ENCODE data around the gene ZCCHC7. TPM values are rescaled to one million over a fixed set of nuclear protein-coding genes. Genes with fewer than 3 reads are reported as not detected.
A peak's percentile ranks its signal among the peaks of the same experiment; 100 is the strongest.
"Not testable (repeated sequence)": the region's sequence is repeated elsewhere in the genome, so short reads cannot be mapped to it uniquely, and the experiment has no call there.

ZCCHC7 gene
- total and polyA plus RNA-seq, 4 donors: 3.3 to 9.7 (median 7.6) TPM

GRCh38 chr9:37079370-37080164 lies 40.8 kb upstream of the ZCCHC7 start:
- Histone ChIP-seq H3K9ac (ENCODE audit: low read depth in 1 of 2, low read length in 2 of 2) (peak overlapping the region; percentile 18 to 52), H3K27ac (ENCODE audit: low read depth in 1 of 2, low read length in 2 of 2) (peak overlapping the region; percentile 71 to 90), H3K4me3 (ENCODE audit: low read depth in 1 of 3, low read length in 3 of 3) (peak overlapping the region; percentile 84 to 95 (median 89)), H3K27me3 (ENCODE audit: control insufficient read depth in 4 of 4, insufficient read depth in 4 of 4, low read length in 3 of 4) (no peaks in the 10 kb centered on the region), H3K36me3 (ENCODE audit: control insufficient read depth in 4 of 4, insufficient read depth in 3 of 4, low read depth in 1 of 4, low read length in 3 of 4) (no peaks in the 10 kb centered on the region), H3K9me3 (ENCODE audit: control insufficient read depth in 4 of 4, low read length in 3 of 4) (peaks cover 0 to 4% (median under 1%) of the 10 kb centered on the region in 4 donors), H3K4me1 (ENCODE audit: control insufficient read depth in 4 of 4, insufficient read depth in 4 of 4, low read length in 3 of 4) (peaks cover 0 to 21% (median 4%) of the 10 kb centered on the region in 4 donors)
- WGBS: 2% methylated on average over 63 of the region's 63 CpGs
- DNase-seq (ENCODE audit: low spot score): peak; percentile 90
- peak; percentile 12 to 83 for TF ChIP-seq GABPA (IDR thresholded peaks at IDR 0.05 in 1 of 2, conservative IDR thresholded peaks at IDR 0.05 in 1 of 2)
- peak; percentile 43 for TF ChIP-seq YY1 (IDR thresholded peaks at IDR 0.05)
- peak in 1 of 2 donors; percentile 13 for TF ChIP-seq HNF4A (conservative IDR thresholded peaks at IDR 0.05)
- TF ChIP-seq, protein P1, sequence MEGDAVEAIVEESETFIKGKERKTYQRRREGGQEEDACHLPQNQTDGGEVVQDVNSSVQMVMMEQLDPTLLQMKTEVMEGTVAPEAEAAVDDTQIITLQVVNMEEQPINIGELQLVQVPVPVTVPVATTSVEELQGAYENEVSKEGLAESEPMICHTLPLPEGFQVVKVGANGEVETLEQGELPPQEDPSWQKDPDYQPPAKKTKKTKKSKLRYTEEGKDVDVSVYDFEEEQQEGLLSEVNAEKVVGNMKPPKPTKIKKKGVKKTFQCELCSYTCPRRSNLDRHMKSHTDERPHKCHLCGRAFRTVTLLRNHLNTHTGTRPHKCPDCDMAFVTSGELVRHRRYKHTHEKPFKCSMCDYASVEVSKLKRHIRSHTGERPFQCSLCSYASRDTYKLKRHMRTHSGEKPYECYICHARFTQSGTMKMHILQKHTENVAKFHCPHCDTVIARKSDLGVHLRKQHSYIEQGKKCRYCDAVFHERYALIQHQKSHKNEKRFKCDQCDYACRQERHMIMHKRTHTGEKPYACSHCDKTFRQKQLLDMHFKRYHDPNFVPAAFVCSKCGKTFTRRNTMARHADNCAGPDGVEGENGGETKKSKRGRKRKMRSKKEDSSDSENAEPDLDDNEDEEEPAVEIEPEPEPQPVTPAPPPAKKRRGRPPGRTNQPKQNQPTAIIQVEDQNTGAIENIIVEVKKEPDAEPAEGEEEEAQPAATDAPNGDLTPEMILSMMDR (IDR thresholded peaks at IDR 0.05; ENCODE audit: low read depth, low read length, missing input control): no peak
- TF ChIP-seq HNF4G (IDR thresholded peaks at IDR 0.05): no peak
- TF ChIP-seq JUND (IDR thresholded peaks at IDR 0.05): no peak
- TF ChIP-seq, protein P2, sequence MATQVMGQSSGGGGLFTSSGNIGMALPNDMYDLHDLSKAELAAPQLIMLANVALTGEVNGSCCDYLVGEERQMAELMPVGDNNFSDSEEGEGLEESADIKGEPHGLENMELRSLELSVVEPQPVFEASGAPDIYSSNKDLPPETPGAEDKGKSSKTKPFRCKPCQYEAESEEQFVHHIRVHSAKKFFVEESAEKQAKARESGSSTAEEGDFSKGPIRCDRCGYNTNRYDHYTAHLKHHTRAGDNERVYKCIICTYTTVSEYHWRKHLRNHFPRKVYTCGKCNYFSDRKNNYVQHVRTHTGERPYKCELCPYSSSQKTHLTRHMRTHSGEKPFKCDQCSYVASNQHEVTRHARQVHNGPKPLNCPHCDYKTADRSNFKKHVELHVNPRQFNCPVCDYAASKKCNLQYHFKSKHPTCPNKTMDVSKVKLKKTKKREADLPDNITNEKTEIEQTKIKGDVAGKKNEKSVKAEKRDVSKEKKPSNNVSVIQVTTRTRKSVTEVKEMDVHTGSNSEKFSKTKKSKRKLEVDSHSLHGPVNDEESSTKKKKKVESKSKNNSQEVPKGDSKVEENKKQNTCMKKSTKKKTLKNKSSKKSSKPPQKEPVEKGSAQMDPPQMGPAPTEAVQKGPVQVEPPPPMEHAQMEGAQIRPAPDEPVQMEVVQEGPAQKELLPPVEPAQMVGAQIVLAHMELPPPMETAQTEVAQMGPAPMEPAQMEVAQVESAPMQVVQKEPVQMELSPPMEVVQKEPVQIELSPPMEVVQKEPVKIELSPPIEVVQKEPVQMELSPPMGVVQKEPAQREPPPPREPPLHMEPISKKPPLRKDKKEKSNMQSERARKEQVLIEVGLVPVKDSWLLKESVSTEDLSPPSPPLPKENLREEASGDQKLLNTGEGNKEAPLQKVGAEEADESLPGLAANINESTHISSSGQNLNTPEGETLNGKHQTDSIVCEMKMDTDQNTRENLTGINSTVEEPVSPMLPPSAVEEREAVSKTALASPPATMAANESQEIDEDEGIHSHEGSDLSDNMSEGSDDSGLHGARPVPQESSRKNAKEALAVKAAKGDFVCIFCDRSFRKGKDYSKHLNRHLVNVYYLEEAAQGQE (IDR thresholded peaks at IDR 0.05): peak; percentile 24
- TF ChIP-seq NR2F2 (IDR thresholded peaks at IDR 0.05): no peak
- no peak for TF ChIP-seq FOXA1 (IDR thresholded peaks at IDR 0.05)
- no peak for TF ChIP-seq FOXA2 (IDR thresholded peaks at IDR 0.05)
- peak; percentile 46 to 47 for TF ChIP-seq RXRA (IDR thresholded peaks at IDR 0.05)
- TF ChIP-seq EGR1 (IDR thresholded peaks at IDR 0.05; ENCODE audit: low read depth in 2 of 2): peak in 1 of 2 donors; percentile 43
- TF ChIP-seq, protein P3, sequence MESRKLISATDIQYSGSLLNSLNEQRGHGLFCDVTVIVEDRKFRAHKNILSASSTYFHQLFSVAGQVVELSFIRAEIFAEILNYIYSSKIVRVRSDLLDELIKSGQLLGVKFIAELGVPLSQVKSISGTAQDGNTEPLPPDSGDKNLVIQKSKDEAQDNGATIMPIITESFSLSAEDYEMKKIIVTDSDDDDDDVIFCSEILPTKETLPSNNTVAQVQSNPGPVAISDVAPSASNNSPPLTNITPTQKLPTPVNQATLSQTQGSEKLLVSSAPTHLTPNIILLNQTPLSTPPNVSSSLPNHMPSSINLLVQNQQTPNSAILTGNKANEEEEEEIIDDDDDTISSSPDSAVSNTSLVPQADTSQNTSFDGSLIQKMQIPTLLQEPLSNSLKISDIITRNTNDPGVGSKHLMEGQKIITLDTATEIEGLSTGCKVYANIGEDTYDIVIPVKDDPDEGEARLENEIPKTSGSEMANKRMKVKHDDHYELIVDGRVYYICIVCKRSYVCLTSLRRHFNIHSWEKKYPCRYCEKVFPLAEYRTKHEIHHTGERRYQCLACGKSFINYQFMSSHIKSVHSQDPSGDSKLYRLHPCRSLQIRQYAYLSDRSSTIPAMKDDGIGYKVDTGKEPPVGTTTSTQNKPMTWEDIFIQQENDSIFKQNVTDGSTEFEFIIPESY (IDR thresholded peaks at IDR 0.05): peak; percentile 58
- peak in 1 of 2 donors; percentile 1 for TF ChIP-seq RAD21 (IDR thresholded peaks at IDR 0.05)
- no peak for TF ChIP-seq ATF3 (IDR thresholded peaks at IDR 0.05)
- peak; percentile 74 for TF ChIP-seq TAF1 (conservative IDR thresholded peaks at IDR 0.05)
- TF ChIP-seq SP1 (IDR thresholded peaks at IDR 0.05): peak; percentile 55
- peak; percentile 99 for TF ChIP-seq MAX (IDR thresholded peaks at IDR 0.05)

GRCh38 chr9:37080165-37080628 lies 40.2 kb upstream of the ZCCHC7 start:
- DNase-seq (ENCODE audit: low spot score); H3K27me3 ChIP-seq (ENCODE audit: control insufficient read depth in 4 of 4, insufficient read depth in 4 of 4, low read length in 3 of 4): not testable (repeated sequence)

GRCh38 chr9:37081507-37081906 lies 38.9 kb upstream of the ZCCHC7 start:
- H3K36me3 ChIP-seq (ENCODE audit: control insufficient read depth in 4 of 4, insufficient read depth in 3 of 4, low read depth in 1 of 4, low read length in 3 of 4); H3K27me3 ChIP-seq (ENCODE audit: control insufficient read depth in 4 of 4, insufficient read depth in 4 of 4, low read length in 3 of 4); H3K9ac ChIP-seq (ENCODE audit: low read depth in 1 of 2, low read length in 2 of 2); DNase-seq (ENCODE audit: low spot score); H3K4me3 ChIP-seq (ENCODE audit: low read depth in 1 of 3, low read length in 3 of 3); H3K27ac ChIP-seq (ENCODE audit: low read depth in 1 of 2, low read length in 2 of 2); H3K9me3 ChIP-seq (ENCODE audit: control insufficient read depth in 4 of 4, low read length in 3 of 4): not testable (repeated sequence)
- 98% methylated on average over 20 of the region's 20 CpGs for WGBS
- H3K4me1 ChIP-seq (ENCODE audit: control insufficient read depth in 4 of 4, insufficient read depth in 4 of 4, low read length in 3 of 4): peaks cover 0 to 25% (median 9%) of the 10 kb centered on the region in 4 donors

More at GRCh38 chr9:37080165-37080628, 40.2 kb upstream of the ZCCHC7 start:
- Histone ChIP-seq H3K4me3 (ENCODE audit: low read depth in 1 of 3, low read length in 3 of 3) (peak overlapping the region; percentile 84 to 95 (median 89)), H3K27ac (ENCODE audit: low read depth in 1 of 2, low read length in 2 of 2) (peak overlapping the region; percentile 71 to 90), H3K4me1 (ENCODE audit: control insufficient read depth in 4 of 4, insufficient read depth in 4 of 4, low read length in 3 of 4) (peaks cover 0 to 21% (median 8%) of the 10 kb centered on the region in 4 donors), H3K9ac (ENCODE audit: low read depth in 1 of 2, low read length in 2 of 2) (peak overlapping the region; percentile 18 to 52)
- under 1% methylated on average over 32 of the region's 32 CpGs for WGBS
- H3K9me3 ChIP-seq (ENCODE audit: control insufficient read depth in 4 of 4, low read length in 3 of 4); H3K36me3 ChIP-seq (ENCODE audit: control insufficient read depth in 4 of 4, insufficient read depth in 3 of 4, low read depth in 1 of 4, low read length in 3 of 4): not testable (repeated sequence)
